Dermis microvascular lymphatic vessel endothelial cell (primary cell): ENCODE data around the gene POLRMT. TPM values are rescaled to one million over a fixed set of nuclear protein-coding genes. Genes with fewer than 3 reads are reported as not detected.
"Not testable (repeated sequence)": the region's sequence is repeated elsewhere in the genome, so short reads cannot be mapped to it uniquely, and the experiment has no call there.

Experiments used
- DNase-seq, 2 donors: peaks; one replicate each; pipeline versions ENCODE4 v3.0.0 to v3.0.0-alpha.2; 2010; ENCODE audit warnings: low read depth in 2 of 2
- total RNA-seq: library from RNA; depleted of rRNA; stranded (reverse); fragments of >200 nt; gene quantifications from 2 replicates; pipeline ENCODE4 v1.2.1, GENCODE V29; 2014

POLRMT gene
- total RNA-seq = 19.3 and 23.9 TPM in 2 replicates

- DNase-seq = peak; percentile 97 to 98
Measured at GRCh38 chr19:633068-633785, at the start of gene POLRMT. Gene POLRMT (minus strand): TSS chr19:633537. CDS start chr19:633512, 25 bp downstream.

DNA sequence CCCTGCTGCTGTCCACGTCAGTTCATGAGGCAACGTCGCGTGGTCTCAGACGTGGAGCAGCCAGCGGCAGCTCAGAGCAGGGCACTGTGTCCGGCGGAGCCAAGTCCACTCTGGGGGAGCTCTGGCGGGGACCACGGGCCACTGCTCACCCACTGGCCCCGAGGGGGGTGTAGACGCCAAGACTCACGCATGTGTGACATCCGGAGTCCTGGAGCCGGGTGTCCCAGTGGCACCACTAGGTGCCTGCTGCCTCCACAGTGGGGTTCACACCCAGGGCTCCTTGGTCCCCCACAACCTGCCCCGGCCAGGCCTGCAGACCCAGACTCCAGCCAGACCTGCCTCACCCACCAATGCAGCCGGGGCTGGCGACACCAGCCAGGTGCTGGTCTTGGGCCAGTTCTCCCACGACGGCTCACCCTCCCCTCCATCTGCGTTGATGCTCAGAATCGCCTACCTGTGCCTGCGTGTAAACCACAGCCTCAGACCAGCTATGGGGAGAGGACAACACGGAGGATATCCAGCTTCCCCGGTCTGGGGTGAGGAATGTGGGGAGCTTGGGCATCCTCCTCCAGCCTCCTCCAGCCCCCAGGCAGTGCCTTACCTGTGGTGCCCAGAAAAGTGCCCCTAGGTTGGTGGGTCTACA, 49.5 kb upstream of the POLRMT start:
- DNase-seq = no peak

- peak; percentile 90 to 97 for DNase-seq
Measured at GRCh38 chr19:681029-682019, 48.0 kb upstream of the POLRMT start.

DNA sequence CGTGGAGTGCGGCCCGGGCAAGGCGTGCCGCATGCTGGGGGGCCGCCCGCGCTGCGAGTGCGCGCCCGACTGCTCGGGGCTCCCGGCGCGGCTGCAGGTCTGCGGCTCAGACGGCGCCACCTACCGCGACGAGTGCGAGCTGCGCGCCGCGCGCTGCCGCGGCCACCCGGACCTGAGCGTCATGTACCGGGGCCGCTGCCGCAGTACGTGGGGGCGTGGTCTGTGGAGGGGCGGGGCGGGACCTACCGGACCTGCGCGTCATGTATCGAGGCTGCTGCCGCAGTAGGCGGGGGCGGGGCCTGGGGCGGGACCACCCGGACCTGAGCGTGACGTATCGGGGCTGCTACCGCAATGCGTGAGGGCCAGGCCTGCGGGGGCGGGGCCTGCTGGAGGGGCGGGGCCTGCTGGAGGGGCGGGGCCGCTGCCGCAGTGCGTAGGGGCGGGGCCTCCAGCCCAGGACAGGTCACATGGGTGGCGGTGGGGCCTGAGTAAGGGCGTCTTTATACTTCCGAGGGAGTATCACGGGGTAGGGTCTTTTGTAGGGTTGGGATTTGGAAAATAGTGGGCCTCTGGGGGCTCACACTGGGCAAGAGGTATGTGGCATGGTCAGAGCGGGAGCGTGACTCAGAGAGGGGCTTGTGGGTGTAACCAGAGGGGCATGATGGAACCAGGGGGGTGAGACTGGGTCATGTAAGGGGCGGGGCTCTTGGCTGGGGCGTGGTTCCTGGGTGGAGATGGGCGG, 47.1 kb upstream of the POLRMT start:
- peak; percentile 92 to 99 for DNase-seq

GRCh38 chr19:679418-680286, 46.3 kb upstream of the POLRMT start:
- peak in 1 of 2 donors; percentile 51 for DNase-seq

GRCh38 chr19:678791-679388, 45.6 kb upstream of the POLRMT start:
- DNase-seq = no peak

GRCh38 chr19:677601-678436, 44.5 kb upstream of the POLRMT start:
- no peak for DNase-seq

- peak in 1 of 2 donors; percentile 53 for DNase-seq
Measured at GRCh38 chr19:677201-677600, 43.9 kb upstream of the POLRMT start.

DNA sequence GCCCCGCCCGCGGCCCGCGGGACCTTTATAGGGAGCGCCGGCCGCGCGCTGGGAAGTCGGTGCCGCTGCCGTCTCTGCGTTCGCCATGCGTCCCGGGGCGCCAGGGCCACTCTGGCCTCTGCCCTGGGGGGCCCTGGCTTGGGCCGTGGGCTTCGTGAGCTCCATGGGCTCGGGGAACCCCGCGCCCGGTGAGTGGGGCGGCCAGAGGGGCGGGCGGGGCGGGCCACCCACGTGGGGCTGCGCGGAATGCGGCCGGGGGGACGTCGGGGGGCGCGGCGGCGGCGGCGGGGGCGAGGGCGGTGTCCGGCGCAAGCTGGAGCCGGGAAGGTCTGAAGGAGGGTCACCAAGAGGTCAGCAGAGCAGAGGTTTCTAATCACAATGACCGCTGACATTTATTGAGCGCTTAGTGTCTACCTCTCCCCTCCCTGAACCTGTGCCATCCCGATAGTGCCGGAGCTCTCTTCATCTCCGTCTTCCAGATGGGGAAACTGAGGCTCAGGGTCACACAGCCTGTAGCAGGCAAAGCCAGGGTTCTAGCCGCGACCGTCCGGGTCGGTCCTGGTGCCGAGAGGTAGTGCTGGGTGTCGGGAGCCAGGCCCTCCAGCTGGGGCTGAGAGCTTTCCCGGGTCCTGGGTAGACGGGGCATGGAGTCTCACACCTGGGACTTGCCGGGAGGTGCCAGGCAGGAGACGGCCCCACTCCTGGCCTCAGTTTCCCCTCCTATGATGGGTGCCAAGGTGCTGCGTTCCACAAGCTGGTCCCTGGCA, 43.2 kb upstream of the POLRMT start, which contains the start of gene FSTL3:
Gene FSTL3 (plus strand): TSS at position 54 of the 767 bp plus-strand sequence. CDS start 32 bp downstream, at position 86.
- no peak for DNase-seq

DNA sequence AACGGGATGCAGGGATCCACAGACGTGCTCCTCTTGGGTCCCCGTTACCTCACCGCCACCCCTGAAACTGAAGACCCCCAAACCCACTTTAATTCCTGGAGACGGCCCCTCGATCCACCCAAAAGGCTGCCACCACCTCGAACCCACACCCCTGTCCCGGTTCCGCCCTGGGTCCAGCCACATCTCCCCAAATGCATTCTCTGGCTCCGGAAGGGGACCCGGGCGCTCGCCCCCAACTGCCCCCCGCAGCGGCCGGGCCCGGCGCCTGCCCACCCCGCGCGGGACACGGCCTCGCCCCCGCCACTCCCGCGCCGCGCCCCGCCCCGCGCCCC, 42.6 kb upstream of the POLRMT start:
- DNase-seq = no peak

DNA sequence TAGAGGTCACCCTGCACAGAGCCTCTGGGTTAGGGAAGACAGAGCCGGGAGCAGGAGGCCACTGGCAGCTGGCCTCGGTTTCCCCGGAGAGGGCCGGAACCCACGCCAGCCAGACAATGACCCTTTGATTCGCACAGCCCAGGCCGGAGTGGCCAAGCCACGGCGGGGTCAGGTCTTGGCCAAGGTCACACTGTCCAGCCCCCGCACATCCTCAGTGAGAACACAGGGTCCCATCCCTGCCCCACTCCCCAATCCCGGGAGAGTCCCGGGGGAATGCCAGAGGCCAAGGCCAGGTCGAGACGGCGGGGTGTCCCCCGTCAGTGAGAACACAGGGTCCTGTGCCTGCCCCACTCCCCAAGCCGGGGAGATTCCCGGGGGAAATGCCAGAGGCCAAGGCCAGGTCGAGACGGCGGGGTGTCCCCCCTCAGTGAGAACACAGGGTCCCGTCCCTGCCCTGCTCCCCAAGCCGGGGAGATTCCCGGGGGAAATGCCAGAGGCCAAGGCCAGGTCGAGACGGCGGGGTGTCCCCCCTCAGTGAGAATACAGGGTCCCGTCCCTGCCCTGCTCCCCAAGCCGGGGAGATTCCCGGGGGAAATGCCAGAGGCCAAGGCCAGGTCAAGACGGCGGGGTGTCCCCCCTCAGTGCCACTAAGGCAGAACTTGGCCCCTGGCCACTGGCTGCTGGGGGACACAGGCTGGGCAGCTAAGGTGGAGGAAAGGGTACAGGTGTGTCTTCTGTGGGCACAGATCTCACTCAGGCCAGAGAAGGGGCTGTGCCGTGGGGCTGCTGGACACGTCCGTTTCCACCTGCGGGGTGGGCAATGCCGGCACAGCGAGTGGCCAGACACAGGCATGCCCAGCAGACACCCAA, 41.2 kb upstream of the POLRMT start:
- no peak for DNase-seq

DNA sequence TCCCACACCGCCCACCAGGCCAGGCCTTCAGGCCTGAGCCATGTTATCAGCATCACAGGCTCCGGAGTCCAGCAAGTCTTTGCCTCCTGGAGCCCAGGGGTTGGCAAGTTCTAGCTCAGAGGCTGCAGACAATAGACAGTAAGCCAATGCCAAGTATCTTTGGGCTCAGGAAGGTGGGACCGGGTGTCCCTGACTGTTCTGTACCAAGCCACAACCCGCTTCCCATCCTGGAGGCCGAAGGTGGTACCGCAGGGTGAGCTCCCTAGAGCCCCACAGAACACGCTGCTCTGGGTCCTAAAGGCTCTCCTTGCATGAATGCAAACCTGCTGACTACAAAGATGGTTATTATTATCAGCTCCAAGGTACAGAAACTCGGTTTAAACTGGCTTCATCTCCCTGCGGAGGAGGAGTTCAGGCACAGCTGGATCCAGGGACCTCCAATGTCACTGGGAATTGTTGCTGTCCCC, 37.3 kb upstream of the POLRMT start:
- no peak for DNase-seq

DNA sequence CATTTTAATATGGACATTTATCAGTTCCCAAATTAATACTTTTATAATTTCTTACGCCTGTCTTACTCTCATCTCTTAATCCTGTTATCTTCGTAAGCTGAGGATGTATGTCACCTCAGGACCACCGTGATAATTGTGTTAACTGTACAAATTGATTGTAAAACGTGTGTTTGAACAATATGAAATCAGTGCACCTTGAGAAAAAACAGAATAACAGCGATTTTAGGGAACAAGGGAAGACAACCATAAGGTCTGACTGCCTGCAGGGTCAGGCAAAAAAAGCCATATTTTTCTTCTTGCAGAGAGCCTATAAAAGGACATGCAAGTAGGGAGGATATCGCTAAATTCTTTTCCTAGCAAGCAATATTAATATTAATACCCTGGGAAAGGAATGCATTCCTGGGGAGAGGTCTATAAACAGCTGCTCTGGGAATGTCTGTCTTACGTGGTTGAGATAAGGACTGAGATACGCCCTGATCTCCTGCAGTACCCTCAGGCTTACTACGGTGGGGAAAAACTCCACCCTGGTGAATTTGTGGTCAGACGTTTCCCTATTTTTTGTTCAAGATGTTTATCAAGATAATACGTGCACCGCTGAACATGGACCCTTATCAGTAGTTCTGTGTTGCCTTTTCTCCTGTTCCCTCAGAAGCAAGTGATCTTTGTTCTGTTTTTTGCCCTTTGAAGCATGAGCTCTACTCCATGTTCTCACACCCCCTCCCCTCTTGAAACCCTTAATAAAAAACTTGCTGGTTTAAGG, 35.5 kb upstream of the POLRMT start:
- not testable (repeated sequence) for DNase-seq

DNA sequence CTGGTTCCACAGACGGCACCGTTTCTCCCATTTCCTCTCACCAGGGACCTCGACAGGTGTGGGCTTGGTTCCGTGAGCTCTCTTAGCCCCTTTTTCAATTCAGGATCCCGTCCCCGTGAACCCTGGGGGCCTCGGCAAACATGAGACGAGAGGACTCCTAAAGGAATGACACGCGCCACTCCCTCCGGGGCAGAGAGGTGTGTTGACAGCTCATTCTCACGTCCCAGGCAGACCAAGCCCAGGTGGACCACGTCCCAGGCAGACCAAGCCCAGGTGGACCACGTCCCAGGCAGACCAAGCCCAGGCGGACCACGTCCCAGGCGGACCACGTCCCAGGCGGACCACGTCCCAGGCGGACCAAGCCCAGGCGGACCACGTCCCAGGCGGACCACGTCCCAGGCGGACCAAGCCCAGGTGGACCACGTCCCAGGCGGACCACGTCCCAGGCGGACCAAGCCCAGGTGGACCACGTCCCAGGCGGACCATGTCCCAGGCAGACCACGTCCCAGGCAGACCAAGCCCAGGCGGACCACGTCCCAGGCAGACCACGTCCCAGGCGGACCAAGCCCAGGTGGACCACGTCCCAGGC, 33.7 kb upstream of the POLRMT start:
- not testable (repeated sequence) for DNase-seq

DNA sequence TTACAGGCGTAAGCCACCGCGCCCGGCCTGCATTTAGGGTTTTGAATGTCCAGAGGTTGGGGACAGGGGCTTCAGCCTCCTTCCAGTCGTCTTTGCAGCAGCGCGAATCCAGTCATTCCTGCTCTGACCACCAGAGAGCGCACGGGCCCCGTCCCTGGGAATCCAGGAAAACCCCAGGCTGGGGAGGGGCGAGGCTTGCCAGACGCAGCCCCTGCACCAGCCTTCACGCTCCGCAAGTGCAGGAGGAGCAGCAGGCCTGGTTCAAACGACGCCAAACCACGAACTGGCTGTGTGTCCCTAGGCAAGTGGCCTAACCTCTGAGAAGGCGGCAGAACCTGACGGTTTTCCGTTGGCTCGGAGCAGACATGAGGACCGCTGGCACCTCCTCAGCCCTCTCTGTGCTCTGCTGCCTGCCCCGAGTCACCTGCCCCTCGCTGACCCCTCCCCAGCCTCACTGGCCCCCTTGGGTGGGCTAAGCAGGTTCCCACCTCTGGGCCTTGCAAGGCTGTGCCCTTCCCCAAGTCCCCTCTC, 31.6 kb upstream of the POLRMT start:
- peak; percentile 41 to 80 for DNase-seq
